ENCODE results near the gene NOXA1. TPM values are rescaled to one million over a fixed set of nuclear protein-coding genes. Genes with fewer than 3 reads are reported as not detected.

The NOXA1 gene
- total and polyA plus RNA-seq, 9 of the 15 experiments (the other 6 are each of a cell fraction or from before 2014, with no cell fraction given) = 0.07 to 1.2 (median 0.20) TPM; not detected in 4

DNA sequence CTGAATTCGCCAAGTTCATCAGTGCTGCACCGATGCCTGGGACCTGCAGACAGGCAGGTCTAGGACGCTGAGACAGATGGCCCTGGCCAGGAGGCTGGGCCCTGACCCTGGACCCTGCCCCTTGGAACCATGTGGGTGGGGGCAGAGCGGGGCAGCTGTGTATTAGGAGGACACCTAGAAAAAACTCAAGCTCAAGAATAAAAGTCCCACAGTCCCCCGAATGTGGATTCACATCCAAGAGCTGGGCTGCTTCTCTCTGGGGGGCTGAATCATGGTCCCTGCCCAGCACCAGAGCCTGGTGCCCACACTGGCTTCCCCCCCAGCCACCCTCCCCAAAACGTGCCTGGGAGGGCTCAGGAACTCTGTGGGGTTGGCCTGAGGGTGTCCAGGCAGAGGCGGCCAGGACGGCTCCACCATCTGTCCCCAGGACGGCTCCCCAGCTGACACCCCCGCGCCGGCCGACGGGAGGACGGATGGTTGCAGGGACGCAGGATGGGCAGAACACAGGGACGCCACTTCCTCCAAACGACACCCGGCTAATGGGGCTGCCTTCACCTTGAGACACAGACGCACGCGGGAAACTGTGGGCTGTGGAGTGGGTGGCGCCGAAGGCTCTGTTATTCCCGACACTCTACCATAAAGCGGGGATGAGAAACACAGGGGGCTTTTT lies 35.2 kb upstream of the NOXA1 start:
- FAIRE-seq (no peak), ATAC-seq (no peak), DNase-seq (ENCODE audit: extremely low read depth in 1 of 4, low spot score in 3 of 4) (no peak)
- ChIA-PET POLR2A (interaction anchor here (0.6 kb wide), 2 partner anchors 15 to 33 kb away, joined by 3 read pairs; no protein-coding TSS in a partner anchor), CTCF (ENCODE audit: low intra/inter-chr PET ratio) (no interaction called here)
- no peaks in the 10 kb centered on the region for H3K79me2 ChIP-seq (ENCODE audit: control insufficient read depth, insufficient read depth, low read length)
- H3K27ac ChIP-seq (ENCODE audit: extremely low read depth, low read depth, low read length) = no peak overlapping the region
- H3K36me3 ChIP-seq (ENCODE audit: control insufficient read depth, insufficient read depth, low read length) = 0 out of 3 replicates have a peak, but pooled peaks cover 2% of the 10 kb centered on the region
- no peaks in the 10 kb centered on the region for H4K20me1 ChIP-seq (replicated peaks; ENCODE audit: control insufficient read depth, insufficient read depth, low read length)
- H3K27me3 ChIP-seq (ENCODE audit: control insufficient read depth in 2 of 2, insufficient read depth in 2 of 2, low read length in 2 of 2) = no peaks in the 10 kb centered on the region
- H3K4me1 ChIP-seq (replicated peaks in 1 of 2; ENCODE audit: control insufficient read depth in 2 of 2, insufficient read depth in 2 of 2, low read length in 2 of 2) = peaks cover 8 to 62% of the 10 kb centered on the region in 2 experiments; a peak in 4 of 5 replicates
- H3K4me3 ChIP-seq = no peak overlapping the region
- 85% methylated on average over 25 of the region's 26 CpGs for WGBS (ENCODE audit: insufficient coverage, low coverage, missing lambda C conversion rate)
- peak overlapping the region in 1 of 2 experiments; percentile 52; a peak in 2 of 4 replicates for H3K9ac ChIP-seq (ENCODE audit: insufficient read depth in 1 of 2, low read depth in 2 of 2, low read length in 2 of 2)
- no peaks in the 10 kb centered on the region for H3K9me1 ChIP-seq (ENCODE audit: control insufficient read depth, insufficient read depth, low read length)
- no peaks in the 10 kb centered on the region for H3K9me3 ChIP-seq (replicated peaks; ENCODE audit: control insufficient read depth, insufficient read depth, low read depth, low read length)
- H2AFZ ChIP-seq (ENCODE audit: low read depth, low read length) = no peak overlapping the region
- in situ Hi-C loops (cut with MboI) (no loop called here), intact Hi-C loops (cut with micrococcal nuclease) (no loop called here)
- no TSS peak for BruUV-seq (replicated peaks)
- no peak overlapping the region for H3K4me2 ChIP-seq (ENCODE audit: insufficient read depth, low read length)
- TF ChIP-seq RFX1 (IDR thresholded peaks at IDR 0.05) (no peak), ZNF408 (CRISPR knock-in tag; IDR thresholded peaks at IDR 0.05; ENCODE audit: low read depth) (no peak)
- TF ChIP-seq, protein P1, sequence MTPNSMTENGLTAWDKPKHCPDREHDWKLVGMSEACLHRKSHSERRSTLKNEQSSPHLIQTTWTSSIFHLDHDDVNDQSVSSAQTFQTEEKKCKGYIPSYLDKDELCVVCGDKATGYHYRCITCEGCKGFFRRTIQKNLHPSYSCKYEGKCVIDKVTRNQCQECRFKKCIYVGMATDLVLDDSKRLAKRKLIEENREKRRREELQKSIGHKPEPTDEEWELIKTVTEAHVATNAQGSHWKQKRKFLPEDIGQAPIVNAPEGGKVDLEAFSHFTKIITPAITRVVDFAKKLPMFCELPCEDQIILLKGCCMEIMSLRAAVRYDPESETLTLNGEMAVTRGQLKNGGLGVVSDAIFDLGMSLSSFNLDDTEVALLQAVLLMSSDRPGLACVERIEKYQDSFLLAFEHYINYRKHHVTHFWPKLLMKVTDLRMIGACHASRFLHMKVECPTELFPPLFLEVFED (CRISPR knock-in tag; conservative IDR thresholded peaks at IDR 0.05) = no peak
